H4 (cell line): ENCODE data around the gene HCFC1R1. TPM values are rescaled to one million over a fixed set of nuclear protein-coding genes. Genes with fewer than 3 reads are reported as not detected.

Experiments used
- DNase-seq: peaks from one replicate; pipeline ENCODE4 v3.0.0-alpha.2; 2015; ENCODE audit warnings: low spot score
- total RNA-seq: library from RNA; depleted of rRNA; stranded (reverse); fragments of >200 nt; shearing (Covaris generic); gene quantifications from 2 replicates; pipeline ENCODE4 v1.2.3, GENCODE V29; 2014; rRNA removed

Gene HCFC1R1
- total RNA-seq, 1 experiment from 2014 or later = 64.6 TPM

GRCh38 chr16:2976673-2977072 is 47.1 kb downstream of the HCFC1R1 start:
- DNase-seq = no peak

- no peak for DNase-seq
Observed at GRCh38 chr16:2976201-2976600, 47.5 kb downstream of the HCFC1R1 start.

- no peak for DNase-seq
Observed at GRCh38 chr16:2975161-2975795, 48.5 kb downstream of the HCFC1R1 start.

- no peak for DNase-seq
Observed at GRCh38 chr16:2974319-2975056, 49.3 kb downstream of the HCFC1R1 start.

- DNase-seq = no peak
Observed at GRCh38 chr16:2973605-2974318, 50.0 kb downstream of the HCFC1R1 start.

- no peak for DNase-seq
Observed at GRCh38 chr16:2973093-2973492, 50.6 kb downstream of the HCFC1R1 start.

Other genes starting within 250 kb of the HCFC1R1 start
- gene ELOB, start 246.7 kb downstream of the HCFC1R1 start, total RNA-seq = 495 and 562 TPM in 2 replicates
- gene PRSS33, start 236.4 kb downstream of the HCFC1R1 start, total RNA-seq = 0.10 TPM in 1 of 2 replicates, not detected in the other
- gene PRSS41, start 225.5 kb downstream of the HCFC1R1 start, total RNA-seq = not detected in 2 replicates
- not detected in 2 replicates for gene PRSS21, start 206.7 kb downstream of the HCFC1R1 start, total RNA-seq
- gene ZG16B, start 193.6 kb downstream of the HCFC1R1 start, total RNA-seq = 0.14 TPM in 1 of 2 replicates, not detected in the other
- not detected in 2 replicates for gene PRSS22, start 165.8 kb downstream of the HCFC1R1 start, total RNA-seq
- gene FLYWCH2, start 140.7 kb downstream of the HCFC1R1 start, total RNA-seq = 57.3 and 77.7 TPM in 2 replicates
- 9.1 and 13.1 TPM in 2 replicates for gene FLYWCH1, start 112.0 kb downstream of the HCFC1R1 start, total RNA-seq
- 6.0 and 11.0 TPM in 2 replicates for gene KREMEN2, start 59.7 kb downstream of the HCFC1R1 start, total RNA-seq
- 14.4 and 17.9 TPM in 2 replicates for gene PAQR4, start 54.6 kb downstream of the HCFC1R1 start, total RNA-seq
- gene PKMYT1, start 43.5 kb downstream of the HCFC1R1 start, total RNA-seq = 19.9 and 26.0 TPM in 2 replicates
- gene CLDN9, start 11.0 kb downstream of the HCFC1R1 start, total RNA-seq = not detected in 2 replicates
- gene CLDN6, start 5.8 kb downstream of the HCFC1R1 start, total RNA-seq = 2.0 TPM in 1 of 2 replicates, not detected in the other
- gene TNFRSF12A, start 3.6 kb downstream of the HCFC1R1 start, total RNA-seq = 312 and 417 TPM in 2 replicates
- 43.5 and 48.2 TPM in 2 replicates for gene THOC6, start 93 bp upstream of the HCFC1R1 start, total RNA-seq
- 0.25 TPM in 1 of 2 replicates, not detected in the other for gene BICDL2, start 13.0 kb upstream of the HCFC1R1 start, total RNA-seq
- gene MMP25, start 22.6 kb upstream of the HCFC1R1 start, total RNA-seq = 0.87 and 0.94 TPM in 2 replicates
- gene IL32, start 41.7 kb upstream of the HCFC1R1 start, total RNA-seq = 15.8 and 24.1 TPM in 2 replicates
- not detected in 2 replicates for gene ZSCAN10, start 75.4 kb upstream of the HCFC1R1 start, total RNA-seq
- 5.2 and 8.6 TPM in 2 replicates for gene ZNF205, start 88.6 kb upstream of the HCFC1R1 start, total RNA-seq
- gene ZNF213, start 111.1 kb upstream of the HCFC1R1 start, total RNA-seq = 2.0 and 3.9 TPM in 2 replicates
- 0.81 TPM in 1 of 2 replicates, not detected in the other for gene OR1F1, start 164.3 kb upstream of the HCFC1R1 start, total RNA-seq
- 11.5 and 11.8 TPM in 2 replicates for gene ZNF200, start 211.2 kb upstream of the HCFC1R1 start, total RNA-seq
- 1.2 TPM in 1 of 2 replicates, not detected in the other for gene MEFV, start 232.7 kb upstream of the HCFC1R1 start, total RNA-seq